Activated T-helper 2 cell treated with anti-CD3 and anti-CD28 coated beads, Interferon-gamma antibody, Interleukin-2, Interleukin-4, amounts not matched to agents 10 μg/mL and 5 μg/mL and 100 μg/mL, durations not matched to agents 14 hours and 24 hours and 36 hours (primary cell): ENCODE measurements around the gene FAM174C. TPM values are rescaled to one million over a fixed set of nuclear protein-coding genes. Genes with fewer than 3 reads are reported as not detected.

Experiments used
- DNase-seq: peaks from one replicate; pipeline ENCODE4 v3.0.0; 2021; ENCODE audit warnings: low spot score
- H3K27ac Mint-ChIP-seq: one replicate; pipeline ENCODE4 v1.8.0; 2021; ENCODE audit warnings: mixed read lengths
- H3K27me3 Mint-ChIP-seq: one replicate; pipeline ENCODE4 v1.8.0; 2021; ENCODE audit warnings: low read depth, mixed read lengths
- H3K36me3 Mint-ChIP-seq: one replicate; pipeline ENCODE4 v1.8.0; 2021; ENCODE audit warnings: low read depth, mixed read lengths
- H3K4me1 Mint-ChIP-seq: one replicate; pipeline ENCODE4 v1.8.0; 2021; ENCODE audit warnings: low read depth, mixed read lengths
- H3K4me3 Mint-ChIP-seq: one replicate; pipeline ENCODE4 v1.8.0; 2021; ENCODE audit warnings: low read depth, mild to moderate bottlenecking, moderate library complexity, mixed read lengths
- H3K9me3 Mint-ChIP-seq: one replicate; pipeline ENCODE4 v1.8.0; 2021; ENCODE audit warnings: mixed read lengths
- intact Hi-C: fragments of 100-400 bp; cut with micrococcal nuclease; formaldehyde crosslinking; loops from one replicate; pipeline ENCODE4 v1.15.1; 2023
- total RNA-seq: library from RNA; stranded (reverse); gene quantifications from 2 replicates; pipeline ENCODE4 v1.2.3, GENCODE V29; 2022

The FAM174C gene
- total RNA-seq, 1 donor from 2014 or later, result 99.4 TPM

- Mint-ChIP-seq H3K27me3 (peaks cover 14% of the 10 kb centered on the region), H3K9me3 (no peaks in the 10 kb centered on the region), H3K36me3 (peaks cover 34% of the 10 kb centered on the region), H3K4me3 (peak overlapping the region; percentile 47), H3K4me1 (peaks cover 12% of the 10 kb centered on the region), H3K27ac (no peak overlapping the region)
- intact Hi-C loops, result loop anchor here (5.0 to 10.0 kb wide), 4 partner anchors 82 to 235 kb away; partner anchors contain the start of genes ADAMTSL5, DAZAP1, GAMT and NDUFS7
- peak; percentile 75 for DNase-seq
Observed at GRCh38 chr19:1279782-1280341, 4.5 kb downstream of the FAM174C start.

GRCh38 chr19:1280636-1281568 is 5.6 kb downstream of the FAM174C start:
- Mint-ChIP-seq H3K4me3 (no peak overlapping the region), H3K36me3 (peaks cover 30% of the 10 kb centered on the region), H3K9me3 (no peaks in the 10 kb centered on the region), H3K4me1 (peaks cover 12% of the 10 kb centered on the region), H3K27me3 (peaks cover 18% of the 10 kb centered on the region), H3K27ac (no peak overlapping the region)
- DNase-seq, result no peak
- intact Hi-C loops, result loop anchor here (5.0 kb wide), 1 partner anchor 81 kb away; no protein-coding TSS in a partner anchor

DNA sequence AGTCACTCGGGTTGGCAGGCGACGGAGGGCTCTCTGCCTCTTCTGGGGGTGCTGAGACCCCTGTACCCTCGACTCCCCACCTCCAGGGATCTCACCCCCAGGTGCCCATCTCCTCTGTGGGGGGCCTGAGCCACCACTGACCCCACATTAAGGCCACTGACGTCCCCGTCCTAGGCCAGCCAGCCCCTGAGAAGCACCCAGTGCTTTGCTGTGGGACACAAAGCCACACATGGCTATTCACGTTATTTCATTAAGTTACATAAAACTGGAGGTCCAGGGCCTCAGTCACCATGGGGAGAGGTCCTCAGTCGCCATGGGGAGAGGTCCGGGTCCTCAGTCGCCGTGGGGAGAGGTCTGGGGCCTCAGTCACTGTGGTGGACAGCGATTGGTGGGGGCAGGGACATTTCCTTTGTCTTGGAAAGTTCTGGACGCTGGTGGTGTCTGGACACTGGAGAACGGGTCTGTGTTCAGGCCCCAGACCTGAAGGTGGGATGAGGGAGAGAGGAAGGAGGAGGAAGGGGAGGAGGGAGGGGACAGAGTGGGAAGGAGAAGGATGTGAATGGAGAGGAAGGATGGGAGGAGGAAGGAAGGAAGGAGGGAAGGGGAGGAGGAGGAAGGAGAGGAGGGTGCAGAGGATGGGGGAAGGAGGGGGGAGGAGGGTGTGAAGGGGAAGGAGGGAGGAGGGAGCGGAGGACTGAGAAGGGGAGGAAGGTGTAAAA is 6.4 kb downstream of the FAM174C start:
- no peak for DNase-seq
- no peaks in the 10 kb centered on the region for H3K9me3 Mint-ChIP-seq
- peaks cover 9% of the 10 kb centered on the region for H3K4me1 Mint-ChIP-seq
- no peak overlapping the region for H3K4me3 Mint-ChIP-seq
- intact Hi-C loops, result loop anchor here (5.0 kb wide), 1 partner anchor 81 kb away; no protein-coding TSS in a partner anchor
- no peak overlapping the region for H3K27ac Mint-ChIP-seq
- peaks cover 21% of the 10 kb centered on the region for H3K27me3 Mint-ChIP-seq
- peaks cover 27% of the 10 kb centered on the region for H3K36me3 Mint-ChIP-seq

GRCh38 chr19:1282588-1283206 is 7.4 kb downstream of the FAM174C start:
- Mint-ChIP-seq H3K27me3 (peaks cover 22% of the 10 kb centered on the region), H3K4me1 (peaks cover 8% of the 10 kb centered on the region), H3K36me3 (peaks cover 23% of the 10 kb centered on the region), H3K9me3 (no peaks in the 10 kb centered on the region), H3K4me3 (no peak overlapping the region), H3K27ac (no peak overlapping the region)
- intact Hi-C loops, result loop anchor here (5.0 kb wide), 1 partner anchor 80 kb away; no protein-coding TSS in a partner anchor
- DNase-seq, result no peak

GRCh38 chr19:1283207-1283916 is 8.0 kb downstream of the FAM174C start:
- H3K4me1 Mint-ChIP-seq, result peaks cover 6% of the 10 kb centered on the region
- H3K4me3 Mint-ChIP-seq, result no peak overlapping the region
- no peak overlapping the region for H3K27ac Mint-ChIP-seq
- no peaks in the 10 kb centered on the region for H3K9me3 Mint-ChIP-seq
- peaks cover 22% of the 10 kb centered on the region for H3K27me3 Mint-ChIP-seq
- peaks cover 19% of the 10 kb centered on the region for H3K36me3 Mint-ChIP-seq
- intact Hi-C loops, result loop anchor here (5.0 kb wide), 1 partner anchor 79 kb away; no protein-coding TSS in a partner anchor
- no peak for DNase-seq

GRCh38 chr19:1283917-1284292 is 8.6 kb downstream of the FAM174C start:
- no peak overlapping the region for H3K4me3 Mint-ChIP-seq
- no peak overlapping the region for H3K27ac Mint-ChIP-seq
- DNase-seq, result no peak

DNA sequence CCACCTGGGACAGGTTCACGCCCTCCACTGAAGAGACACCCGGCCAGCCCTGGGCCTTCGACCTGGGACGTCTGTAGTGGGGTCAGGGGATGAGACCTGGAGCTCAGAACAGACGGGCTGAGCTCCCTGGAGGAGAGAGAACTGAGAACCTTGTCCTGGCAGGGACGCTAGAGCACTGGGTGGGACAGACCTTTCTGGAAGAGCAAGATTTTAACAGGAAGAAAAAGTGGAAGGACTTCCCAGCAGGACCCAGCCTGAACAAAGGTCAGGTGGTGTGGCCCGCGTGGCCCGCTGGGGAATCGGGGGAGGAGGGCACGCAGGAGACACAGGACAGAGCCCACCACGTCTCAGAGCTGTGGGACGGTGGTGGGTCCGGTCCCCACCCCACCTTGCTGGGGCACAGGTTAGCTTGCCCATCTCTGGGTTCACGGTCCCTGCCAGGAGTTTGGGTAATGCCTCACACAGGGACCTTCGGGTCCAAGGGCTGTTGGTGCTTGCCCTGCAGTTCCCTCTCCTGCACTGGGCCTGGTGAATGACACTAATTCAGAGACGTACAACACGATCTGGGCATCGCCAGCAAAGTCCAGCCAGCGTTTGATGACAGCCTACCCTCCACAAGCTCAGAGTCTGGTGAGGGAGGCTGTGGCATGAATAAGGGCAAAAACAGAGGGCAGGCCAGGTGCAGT is 9.1 kb downstream of the FAM174C start:
- Mint-ChIP-seq H3K4me1 (peaks cover 6% of the 10 kb centered on the region), H3K27ac (no peak overlapping the region), H3K36me3 (peaks cover 11% of the 10 kb centered on the region), H3K4me3 (peak overlapping the region; percentile 22), H3K9me3 (no peaks in the 10 kb centered on the region), H3K27me3 (peaks cover 22% of the 10 kb centered on the region)
- no peak for DNase-seq
- intact Hi-C loops, result loop anchor here (5.0 kb wide), 1 partner anchor 78 kb away; no protein-coding TSS in a partner anchor

More at GRCh38 chr19:1283917-1284292, 8.6 kb downstream of the FAM174C start:
- peaks cover 17% of the 10 kb centered on the region for H3K36me3 Mint-ChIP-seq
- H3K4me1 Mint-ChIP-seq, result peaks cover 6% of the 10 kb centered on the region
- peaks cover 22% of the 10 kb centered on the region for H3K27me3 Mint-ChIP-seq
- no peaks in the 10 kb centered on the region for H3K9me3 Mint-ChIP-seq
- intact Hi-C loops, result loop anchor here (5.0 kb wide), 1 partner anchor 78 kb away; no protein-coding TSS in a partner anchor

DNA sequence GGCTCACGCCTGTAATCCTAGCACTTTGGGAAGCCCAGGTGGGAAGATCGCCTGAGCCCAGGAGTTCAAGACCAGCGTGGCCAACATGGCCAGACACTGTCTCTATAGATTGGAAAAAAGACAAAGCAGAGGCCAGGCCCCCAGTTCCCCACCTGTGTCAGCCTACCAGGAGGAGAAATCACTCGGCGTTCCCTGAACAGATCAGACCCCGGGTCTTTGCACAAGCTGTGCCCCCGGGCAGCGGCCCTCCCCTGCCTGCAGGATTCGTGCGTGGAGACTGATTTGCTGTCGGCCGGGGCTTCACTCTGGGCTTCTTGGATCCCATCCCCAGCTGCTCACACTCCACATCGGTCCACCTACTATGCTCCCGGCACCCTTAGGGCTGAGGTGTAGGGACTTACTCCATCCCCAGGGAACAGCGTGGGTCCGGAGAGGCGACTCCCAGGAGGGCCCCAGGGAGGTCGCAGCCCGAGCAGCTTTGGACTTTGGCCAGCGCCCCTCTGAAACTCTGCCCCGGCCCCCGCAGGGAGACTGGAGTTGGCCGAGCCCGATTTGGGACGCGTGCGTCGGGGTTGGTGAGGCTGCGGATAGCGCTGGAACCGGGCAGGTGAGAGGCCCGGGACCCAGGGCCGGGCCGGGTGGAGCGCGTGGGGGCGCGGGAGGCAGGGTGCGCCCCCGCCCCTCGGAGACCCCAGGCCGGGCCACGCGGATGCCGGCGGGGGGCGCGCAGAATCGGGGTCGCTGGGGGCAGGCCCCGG is 9.8 kb downstream of the FAM174C start:
- peak overlapping the region; percentile 22 for H3K4me3 Mint-ChIP-seq

GRCh38 chr19:1285737-1286360 is 10.5 kb downstream of the FAM174C start, which contains the start of gene EFNA2:
Gene EFNA2 (plus strand): TSS chr19:1285873. CDS start chr19:1286169, 296 bp downstream.
- no peak for DNase-seq
- H3K36me3 Mint-ChIP-seq, result no peaks in the 10 kb centered on the region
- no peaks in the 10 kb centered on the region for H3K4me1 Mint-ChIP-seq
- H3K9me3 Mint-ChIP-seq, result no peaks in the 10 kb centered on the region
- H3K4me3 Mint-ChIP-seq, result peak within 1 kb of the TSS; percentile 22
- intact Hi-C loops, result no loop called here
- H3K27me3 Mint-ChIP-seq, result peaks cover 22% of the 10 kb centered on the region
- H3K27ac Mint-ChIP-seq, result no peak within 1 kb of the TSS

More for the DNA sequence above, 9.8 kb downstream of the FAM174C start:
- Mint-ChIP-seq H3K36me3 (peaks cover 4% of the 10 kb centered on the region), H3K4me1 (no peaks in the 10 kb centered on the region), H3K9me3 (no peaks in the 10 kb centered on the region), H3K27ac (no peak overlapping the region), H3K27me3 (peaks cover 22% of the 10 kb centered on the region)
- intact Hi-C loops, result loop anchor here (5.0 kb wide), 1 partner anchor 77 kb away; no protein-coding TSS in a partner anchor
- DNase-seq, result no peak

GRCh38 chr19:1286487-1287353 is 11.4 kb downstream of the FAM174C start:
- Mint-ChIP-seq H3K4me3 (peak overlapping the region; percentile 15), H3K9me3 (no peaks in the 10 kb centered on the region), H3K4me1 (no peaks in the 10 kb centered on the region), H3K27ac (no peak overlapping the region), H3K36me3 (no peaks in the 10 kb centered on the region), H3K27me3 (peaks cover 20% of the 10 kb centered on the region)
- no peak for DNase-seq
- intact Hi-C loops, result no loop called here
